HEK293 (cell line): ENCODE results near the gene ALKBH3.

Experiments used
- CTCF ChIA-PET: fragments of 350-600 bp; formaldehyde crosslinking; extraction: SDS; loops from one replicate; lab custom pipeline; 2021; ENCODE audit warnings: antibody characterized with exemption; lab: Yijun Ruan, JAX
- POLR2A ChIA-PET: fragments of 300-600 bp; formaldehyde crosslinking; extraction: SDS; loops from one replicate; lab custom pipeline; 2020; ENCODE audit warnings: antibody characterized with exemption, inconsistent platforms; lab: Yijun Ruan, JAX
- H3K27ac ChIP-seq: fragments of 200-500 bp; sonication (Bioruptor generic); 2 replicates; pipeline ENCODE4 v1.5.1; 2014; ENCODE audit warnings: low read depth, low read length, control low read depth, inconsistent platforms; ENCODE audit errors: extremely low read depth
- H3K36me3 ChIP-seq, 2 experiments: fragments of 200-500 bp in 1 of 2; sonication (Bioruptor generic) in 1 of 2; 1 replicate in 1 of 2; 2 replicates in 1 of 2; pipeline ENCODE4 v1.5.1; 2014 to 2017; ENCODE audit warnings: inconsistent platforms in 2 of 2, low read length in 2 of 2; ENCODE audit not compliant: control insufficient read depth in 2 of 2, insufficient read depth in 1 of 2
- H3K4me1 ChIP-seq: fragments of 200-500 bp; sonication (Bioruptor generic); 2 replicates; pipeline ENCODE4 v1.5.1; 2014; ENCODE audit warnings: mild to moderate bottlenecking, low read length, inconsistent platforms; ENCODE audit not compliant: control insufficient read depth, insufficient read depth
- H3K4me3 ChIP-seq: 2 replicates; pipeline ENCODE4 v1.5.1; 2011; ENCODE audit warnings: low read depth, mild to moderate bottlenecking, control low read depth, low read length, moderate library complexity
- H3K9me3 ChIP-seq: fragments of 200-500 bp; sonication (Bioruptor generic); 2 replicates; pipeline ENCODE4 v1.5.1; 2014; ENCODE audit warnings: low read depth, low read length, inconsistent platforms; ENCODE audit not compliant: control insufficient read depth, insufficient read depth
- ATF2 ChIP-seq: fragments of 450-650 bp; formaldehyde crosslinking; IDR thresholded peaks from 2 replicates; pipeline ENCODE4 v1.5.1; 2016; ENCODE audit warnings: missing biosample characterization, missing genetic modification characterization, low read depth
- GLI2 ChIP-seq: fragments of 450-650 bp; formaldehyde crosslinking; IDR thresholded peaks from 2 replicates; pipeline ENCODE4; 2017; ENCODE audit warnings: missing biosample characterization, missing genetic modification characterization, low read depth, borderline replicate concordance
- GLI4 ChIP-seq: fragments of 450-650 bp; formaldehyde crosslinking; IDR thresholded peaks from 2 replicates; pipeline ENCODE4 v1.5.1; 2016; ENCODE audit warnings: missing biosample characterization, missing genetic modification characterization
- KLF10 ChIP-seq: fragments of 450-650 bp; IDR thresholded peaks from 2 replicates; pipeline ENCODE4 v1.5.1; 2018; ENCODE audit warnings: missing biosample characterization, mild to moderate bottlenecking, missing genetic modification characterization
- KLF7 ChIP-seq: fragments of 450-650 bp; formaldehyde crosslinking; IDR thresholded peaks from 2 replicates; pipeline ENCODE4 v1.5.1; 2016; ENCODE audit warnings: missing biosample characterization, missing genetic modification characterization, borderline replicate concordance
- MYNN ChIP-seq: fragments of 450-650 bp; formaldehyde crosslinking; IDR thresholded peaks from 2 replicates; pipeline ENCODE4 v1.5.1; 2016; ENCODE audit warnings: missing biosample characterization, missing genetic modification characterization, borderline replicate concordance
- ZBTB1 ChIP-seq: fragments of 450-650 bp; formaldehyde crosslinking; IDR thresholded peaks from 2 replicates; pipeline ENCODE4 v1.5.1; 2016; ENCODE audit warnings: missing biosample characterization, missing genetic modification characterization
- ZBTB26 ChIP-seq: fragments of 450-650 bp; formaldehyde crosslinking; optimal IDR thresholded peaks from 2 replicates; pipeline ENCODE3; 2016; ENCODE audit warnings: missing biosample characterization, mild to moderate bottlenecking, missing genetic modification characterization
- ZBTB49 ChIP-seq: fragments of 450-650 bp; formaldehyde crosslinking; IDR thresholded peaks from 2 replicates; pipeline ENCODE4 v1.5.1; 2016; ENCODE audit warnings: missing biosample characterization, missing genetic modification characterization, low read depth
- ZFHX2 ChIP-seq: fragments of 450-650 bp; formaldehyde crosslinking; conservative IDR thresholded peaks from 2 replicates; pipeline ENCODE4 v1.5.1; 2016; ENCODE audit warnings: missing biosample characterization, missing genetic modification characterization
- ZNF121 ChIP-seq: fragments of 450-650 bp; formaldehyde crosslinking; IDR thresholded peaks from 2 replicates; pipeline ENCODE4 v1.5.1; 2016; ENCODE audit warnings: missing biosample characterization, missing genetic modification characterization
- ZNF169 ChIP-seq: fragments of 450-650 bp; formaldehyde crosslinking; IDR thresholded peaks from 2 replicates; pipeline ENCODE4 v1.5.1; 2016; ENCODE audit warnings: missing biosample characterization, missing genetic modification characterization
- ZNF174 ChIP-seq: fragments of 450-650 bp; formaldehyde crosslinking; IDR thresholded peaks from 2 replicates; pipeline ENCODE4 v1.5.0; 2017; ENCODE audit warnings: missing biosample characterization, mild to moderate bottlenecking, missing genetic modification characterization
- ZNF311 ChIP-seq: fragments of 450-650 bp; formaldehyde crosslinking; IDR thresholded peaks from 2 replicates; pipeline ENCODE4 v1.5.1; 2017; ENCODE audit warnings: missing biosample characterization, missing genetic modification characterization, borderline replicate concordance
- ZNF404 ChIP-seq: fragments of 450-650 bp; formaldehyde crosslinking; IDR thresholded peaks from 2 replicates; pipeline ENCODE4 v1.5.1; 2017; ENCODE audit warnings: missing biosample characterization, missing genetic modification characterization
- ZNF423 ChIP-seq: fragments of 450-650 bp; formaldehyde crosslinking; IDR thresholded peaks from 2 replicates; pipeline ENCODE4 v1.5.1; 2016; ENCODE audit warnings: missing biosample characterization, missing genetic modification characterization
- ZNF426 ChIP-seq: fragments of 450-650 bp; formaldehyde crosslinking; IDR thresholded peaks from 2 replicates; pipeline ENCODE4 v1.5.1; 2017; ENCODE audit warnings: missing biosample characterization, missing genetic modification characterization, mild to moderate bottlenecking, inconsistent platforms, moderate library complexity
- ZNF488 ChIP-seq: fragments of 450-650 bp; formaldehyde crosslinking; IDR thresholded peaks from 2 replicates; pipeline ENCODE4 v1.5.1; 2016; ENCODE audit warnings: missing biosample characterization, missing genetic modification characterization
- ZNF530 ChIP-seq: fragments of 450-650 bp; formaldehyde crosslinking; IDR thresholded peaks from 2 replicates; pipeline ENCODE4 v1.5.1; 2016; ENCODE audit warnings: low read depth, missing biosample characterization, missing genetic modification characterization
- ZNF549 ChIP-seq: fragments of 450-650 bp; IDR thresholded peaks from 2 replicates; pipeline ENCODE4 v1.5.1; 2018; ENCODE audit warnings: missing biosample characterization, missing genetic modification characterization, mild to moderate bottlenecking, inconsistent platforms, moderate library complexity
- ZNF654 ChIP-seq: fragments of 450-650 bp; formaldehyde crosslinking; IDR thresholded peaks from 2 replicates; pipeline ENCODE4 v1.5.1; 2016; ENCODE audit warnings: low read depth, missing biosample characterization, missing genetic modification characterization
- ZNF704 ChIP-seq: fragments of 450-650 bp; formaldehyde crosslinking; IDR thresholded peaks from 2 replicates; pipeline ENCODE4 v1.5.1; 2016; ENCODE audit warnings: missing biosample characterization, missing genetic modification characterization
- ZNF777 ChIP-seq: fragments of 450-650 bp; formaldehyde crosslinking; IDR thresholded peaks from 2 replicates; pipeline ENCODE4 v1.5.1; 2017; ENCODE audit warnings: missing biosample characterization, missing genetic modification characterization, borderline replicate concordance
- ZNF791 ChIP-seq: fragments of 450-650 bp; formaldehyde crosslinking; IDR thresholded peaks from 2 replicates; pipeline ENCODE4 v1.5.1; 2016; ENCODE audit warnings: missing biosample characterization, missing genetic modification characterization
- ZNF830 ChIP-seq: fragments of 450-650 bp; IDR thresholded peaks from 2 replicates; pipeline ENCODE4 v1.5.0; 2018; ENCODE audit warnings: missing biosample characterization, missing genetic modification characterization, low read depth, mild to moderate bottlenecking, moderate library complexity
- ZXDB ChIP-seq: fragments of 450-650 bp; formaldehyde crosslinking; IDR thresholded peaks from 2 replicates; pipeline ENCODE4 v1.5.1; 2016; ENCODE audit warnings: missing biosample characterization, missing genetic modification characterization

The ALKBH3 gene

GRCh38 chr11:43892851-43893250, 12.2 kb downstream of the ALKBH3 start:
- no peak for TF ChIP-seq ZNF311 (tag by site-specific recombination)
- no peak for TF ChIP-seq KLF7 (tag by site-specific recombination)
- TF ChIP-seq ZNF426 (tag by site-specific recombination), result no peak
- no peak for TF ChIP-seq ZFHX2 (tag by site-specific recombination)
- TF ChIP-seq ZNF830, result no peak
- TF ChIP-seq ZNF530 (tag by site-specific recombination), result no peak
- TF ChIP-seq MYNN (tag by site-specific recombination), result no peak
- TF ChIP-seq ZNF791, result no peak
- no peak for TF ChIP-seq ZNF169 (tag by site-specific recombination)
- TF ChIP-seq ZBTB1 (tag by site-specific recombination), result no peak
- TF ChIP-seq ZNF488, result no peak
- TF ChIP-seq ZXDB (tag by site-specific recombination), result no peak
- TF ChIP-seq ZNF549 (tag by site-specific recombination), result no peak
- TF ChIP-seq ZBTB26 (tag by site-specific recombination), result no peak
- TF ChIP-seq ZNF121 (tag by site-specific recombination), result no peak
- no peak for TF ChIP-seq ZNF174 (tag by site-specific recombination)
- TF ChIP-seq GLI4, result no peak
- TF ChIP-seq KLF10 (tag by site-specific recombination), result no peak
- Histone ChIP-seq H3K36me3 (peaks cover 0 to 95% of the 10 kb centered on the region in 2 experiments; a peak in 2 of 3 replicates), H3K9me3 (no peaks in the 10 kb centered on the region), H3K27ac (no peak overlapping the region), H3K4me1 (no peaks in the 10 kb centered on the region), H3K4me3 (no peak overlapping the region)
- ChIA-PET CTCF (interaction anchor here (0.9 to 1.8 kb wide), 4 partner anchors 11 to 335 kb away, joined by 3 to 10 read pairs (median 4); partner anchors contain the start of gene C11orf96), POLR2A (no interaction called here)

GRCh38 chr11:43894546-43894945, 13.9 kb downstream of the ALKBH3 start:
- ChIA-PET POLR2A (no interaction called here), CTCF (interaction anchor here (0.7 to 1.8 kb wide), 4 partner anchors 47 to 143 kb away, joined by 3 to 10 read pairs (median 4); partner anchors contain the start of gene C11orf96)
- no peak overlapping the region for H3K4me3 ChIP-seq
- TF ChIP-seq ZNF654 (tag by site-specific recombination), result no peak
- TF ChIP-seq ATF2 (tag by site-specific recombination), result no peak
- TF ChIP-seq ZNF404 (tag by site-specific recombination), result no peak
- no peak for TF ChIP-seq ZNF423 (tag by site-specific recombination)
- TF ChIP-seq GLI2 (tag by site-specific recombination), result no peak
- TF ChIP-seq ZNF777 (tag by site-specific recombination), result no peak
- no peak for TF ChIP-seq ZBTB49 (tag by site-specific recombination)
- TF ChIP-seq ZNF704 (tag by site-specific recombination), result no peak
- no peaks in the 10 kb centered on the region for H3K9me3 ChIP-seq
- H3K27ac ChIP-seq, result no peak overlapping the region
- peaks cover 0 to 97% of the 10 kb centered on the region in 2 experiments; a peak in 2 of 3 replicates for H3K36me3 ChIP-seq
- no peaks in the 10 kb centered on the region for H3K4me1 ChIP-seq
